GM19395 (cell line): ENCODE data around the gene HOXB2.
"Not testable (repeated sequence)": the region's sequence is repeated elsewhere in the genome, so short reads cannot be mapped to it uniquely, and the experiment has no call there.

Experiments
- ATAC-seq: cut with Tn5 transposase; IDR thresholded peaks from one replicate; pipeline ENCODE4 v1.9.1; 2021; ENCODE audit warnings: mild to moderate bottlenecking, moderate library complexity; ENCODE audit not compliant: unreplicated experiment

The HOXB2 gene

DNA sequence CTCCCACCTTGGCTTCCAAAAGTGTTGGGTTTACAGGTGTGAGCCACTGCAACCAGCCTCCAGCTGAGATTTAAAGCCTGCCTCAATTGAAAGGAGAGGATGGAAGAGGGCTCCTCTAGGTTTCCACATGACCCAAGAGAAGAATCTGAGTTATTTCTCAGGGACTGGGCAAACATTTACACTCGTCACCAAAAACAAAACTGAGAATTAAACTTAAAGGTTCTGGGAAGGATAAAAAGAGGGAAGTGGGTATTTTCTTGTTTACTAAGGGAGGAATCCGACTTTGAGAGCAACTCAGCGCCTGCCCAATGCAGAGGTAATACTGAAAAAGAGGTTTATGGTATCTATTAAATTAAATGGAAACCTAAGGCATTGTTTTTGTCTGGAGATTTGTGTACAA lies 27.4 kb downstream of the HOXB2 start:
- ATAC-seq: no peak

GRCh38 chr17:48515925-48516900 lies 28.7 kb downstream of the HOXB2 start:
- no peak for ATAC-seq

DNA sequence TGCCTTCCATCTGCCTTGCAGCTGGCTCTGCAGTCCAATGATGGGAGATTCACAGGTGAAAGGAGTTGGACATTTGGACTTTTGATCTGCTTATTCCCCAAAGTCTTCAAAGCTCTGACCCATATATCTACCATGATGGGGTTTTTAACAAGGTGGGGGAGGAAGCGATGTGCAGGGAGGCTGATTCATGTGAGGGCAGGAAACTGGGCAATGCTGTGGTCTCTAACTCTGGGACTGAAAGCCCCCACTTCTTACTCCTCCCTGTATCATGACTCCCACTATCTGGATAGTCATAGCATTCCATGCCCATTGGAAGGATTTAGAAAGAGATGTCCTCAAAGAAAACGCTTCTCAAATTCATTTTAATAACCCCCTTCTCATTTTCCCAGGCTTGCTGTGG lies 30.4 kb downstream of the HOXB2 start:
- ATAC-seq: no peak

DNA sequence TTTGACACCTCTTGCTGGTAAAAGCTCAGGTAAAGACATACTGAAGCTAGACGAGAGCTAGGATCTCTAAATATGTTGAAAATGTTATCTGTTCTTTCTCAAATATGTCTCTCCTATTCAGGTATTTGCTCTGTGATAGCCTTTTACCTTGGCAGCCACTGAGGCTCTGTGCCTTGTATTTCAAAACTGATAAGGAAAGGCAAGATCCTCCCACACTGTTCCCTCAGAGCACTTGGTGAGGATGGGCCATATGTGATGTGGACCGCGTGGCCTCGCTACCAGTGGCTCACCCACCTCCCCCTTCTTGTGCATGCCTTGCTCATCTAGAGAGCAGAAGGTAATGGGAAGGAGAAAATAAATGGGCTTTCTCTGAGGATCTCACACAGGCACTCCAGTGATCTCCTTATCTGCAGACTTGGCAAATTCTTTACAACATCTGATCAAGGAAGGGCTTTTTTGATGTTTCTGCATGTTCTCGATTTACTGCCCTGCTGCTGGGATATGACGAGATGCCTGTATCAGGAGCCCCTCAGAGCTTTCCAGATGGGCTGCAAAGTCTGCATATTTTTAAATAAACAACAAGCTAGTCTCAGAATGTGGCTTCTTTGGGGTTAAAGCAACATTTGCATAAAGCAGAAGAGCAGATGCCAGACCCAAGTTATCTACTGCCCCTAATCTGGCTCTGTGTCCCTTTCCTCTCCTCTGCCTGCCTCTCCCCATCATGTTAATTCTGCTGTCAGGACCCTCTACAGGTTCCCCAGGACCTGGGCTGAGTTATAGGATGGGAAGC lies 31.0 kb downstream of the HOXB2 start:
- ATAC-seq: no peak

- no peak for ATAC-seq
Measured at GRCh38 chr17:48513097-48513496, 31.8 kb downstream of the HOXB2 start.

GRCh38 chr17:48510761-48511604 lies 33.9 kb downstream of the HOXB2 start:
- peak; percentile 64 for ATAC-seq

DNA sequence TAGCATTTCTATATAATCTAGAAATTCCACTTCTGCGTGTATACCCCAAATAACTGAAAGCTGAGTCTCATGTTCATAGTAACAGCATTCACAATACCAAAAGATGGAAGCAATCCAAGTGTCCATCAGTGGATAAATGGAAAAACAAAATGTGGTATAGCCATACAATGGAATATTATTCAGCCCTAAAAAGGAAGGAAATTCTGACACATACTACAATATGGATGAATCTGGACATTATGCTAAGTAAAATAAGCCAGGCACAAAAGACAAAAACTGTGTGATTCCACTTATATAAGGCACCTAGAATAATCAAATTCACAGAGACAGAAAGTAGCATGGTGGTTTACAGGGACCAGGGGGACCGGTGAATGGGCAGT lies 34.5 kb downstream of the HOXB2 start:
- ATAC-seq: no peak

GRCh38 chr17:48509708-48510107 lies 35.2 kb downstream of the HOXB2 start:
- not testable (repeated sequence) for ATAC-seq

GRCh38 chr17:48506246-48506645 lies 38.7 kb downstream of the HOXB2 start:
- no peak for ATAC-seq

- peak; percentile 93 for ATAC-seq
Measured at GRCh38 chr17:48505788-48506187, 39.1 kb downstream of the HOXB2 start.

GRCh38 chr17:48504953-48505352 lies 40.0 kb downstream of the HOXB2 start:
- no peak for ATAC-seq

DNA sequence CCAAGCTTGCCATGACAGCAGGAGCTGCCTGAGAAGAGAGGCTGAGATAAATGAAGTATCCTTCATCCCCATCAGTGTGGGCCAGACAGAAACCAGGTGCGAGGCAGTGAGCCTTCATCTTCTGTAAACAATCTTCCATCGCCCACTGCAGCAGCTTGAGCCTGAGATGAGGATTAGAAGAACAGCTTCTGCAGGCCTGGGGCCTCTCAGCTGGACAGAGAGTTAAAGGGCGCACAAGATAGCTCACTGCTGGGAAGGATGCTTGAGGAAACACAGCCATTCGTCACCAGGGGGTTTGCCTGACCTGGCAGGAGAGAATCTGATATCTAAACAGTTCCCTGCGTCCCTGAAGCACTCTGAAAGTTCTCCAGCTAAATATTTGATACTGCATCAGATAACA lies 41.2 kb downstream of the HOXB2 start:
- ATAC-seq: no peak

- no peak for ATAC-seq
Measured at GRCh38 chr17:48502901-48503300, 42.0 kb downstream of the HOXB2 start.

GRCh38 chr17:48502312-48502711 lies 42.6 kb downstream of the HOXB2 start:
- ATAC-seq: no peak

- no peak for ATAC-seq
Measured at GRCh38 chr17:48500435-48501426, 44.2 kb downstream of the HOXB2 start.

GRCh38 chr17:48499735-48500434 lies 45.0 kb downstream of the HOXB2 start:
- no peak for ATAC-seq

DNA sequence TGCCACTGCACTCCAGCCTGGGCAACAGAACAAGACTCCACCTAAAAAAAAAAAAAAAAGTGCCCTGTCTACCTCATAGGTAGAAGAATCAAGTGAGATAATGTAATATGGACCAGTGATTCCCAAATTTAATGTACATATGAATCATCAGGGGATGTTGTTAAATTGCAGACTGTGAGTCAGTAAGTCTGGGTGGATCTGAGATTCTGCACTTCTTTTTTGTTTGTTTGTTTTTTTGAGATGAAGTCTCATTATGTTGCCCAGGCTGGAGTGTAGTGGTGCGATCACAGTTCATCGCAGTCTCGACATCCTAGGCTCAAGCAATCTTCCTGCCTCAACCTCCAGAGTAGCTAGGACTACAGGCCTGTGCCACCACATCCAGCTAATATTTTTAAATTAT lies 45.7 kb downstream of the HOXB2 start:
- ATAC-seq: no peak

DNA sequence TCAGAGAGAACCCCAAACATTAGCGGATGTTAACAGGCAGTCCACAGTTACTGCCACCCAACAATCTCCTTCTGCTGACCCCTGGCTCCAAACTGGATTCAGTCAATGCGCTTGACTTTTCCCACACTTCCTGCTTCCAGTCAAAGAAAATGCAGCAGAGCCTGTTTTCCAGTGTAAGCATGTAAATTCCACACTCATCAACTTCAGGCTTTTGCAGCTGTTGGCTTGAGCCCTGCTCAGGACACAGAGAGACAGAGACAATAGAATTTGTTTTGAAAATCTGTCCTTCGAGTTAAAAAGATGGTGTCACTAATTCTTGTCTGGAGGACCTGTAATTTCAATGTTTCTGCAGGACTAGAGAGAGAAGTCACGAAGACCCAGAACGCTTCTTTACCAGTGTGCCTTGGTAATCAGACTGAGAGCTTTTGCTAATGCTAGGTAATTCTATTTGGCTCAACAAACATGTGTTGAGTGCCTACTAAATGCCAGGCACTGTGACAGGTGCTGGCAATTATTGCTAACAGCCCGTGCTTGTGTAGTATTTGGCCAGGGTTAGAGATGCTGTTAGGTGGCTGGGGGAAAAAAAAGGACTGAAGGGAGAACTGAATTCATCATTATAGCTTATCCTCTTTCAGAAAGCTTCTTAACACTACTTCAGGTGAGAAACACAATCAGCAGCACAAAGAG lies 46.6 kb downstream of the HOXB2 start:
- ATAC-seq: no peak

DNA sequence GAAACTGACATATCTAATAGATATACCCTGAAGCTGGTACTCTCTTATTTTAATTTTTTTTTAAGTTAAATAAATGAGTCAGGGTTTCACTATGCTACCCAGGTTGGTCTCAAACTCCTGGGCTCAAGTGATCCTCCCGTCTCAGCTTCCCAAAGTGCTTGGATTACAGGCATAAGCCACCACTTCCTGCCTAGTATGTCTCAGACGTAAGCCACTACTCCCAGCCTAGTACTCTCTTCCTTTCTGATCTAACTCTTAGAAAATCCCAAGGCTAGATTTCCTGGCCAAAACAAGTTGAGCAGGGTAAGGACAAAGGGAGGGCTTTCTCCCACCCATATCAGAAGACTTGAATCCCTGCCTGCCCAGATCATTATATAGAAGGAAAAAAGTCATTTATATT lies 47.8 kb downstream of the HOXB2 start:
- ATAC-seq: no peak
